Activated T-helper 17 cell treated with anti-CD3 and anti-CD28 coated beads, Interleukin-2, amount 50 U/mL, for 72 hours (primary cell): ENCODE measurements around the gene FAM3D. TPM values are rescaled to one million over a fixed set of nuclear protein-coding genes. Genes with fewer than 3 reads are reported as not detected.

ENCODE experiments used
- ATAC-seq: fragments of 150-1000 bp; cut with Tn5 transposase; replicated peaks from 2 replicates; pipeline ENCODE4 v1.10.0; 2021; ENCODE audit warnings: mild to moderate bottlenecking, moderate library complexity
- H3K27ac Mint-ChIP-seq: one replicate; pipeline ENCODE4 v1.8.0; 2022; ENCODE audit warnings: mixed read lengths
- H3K27me3 Mint-ChIP-seq: one replicate; pipeline ENCODE4 v1.8.0; 2022; ENCODE audit warnings: mixed read lengths
- H3K36me3 Mint-ChIP-seq: one replicate; pipeline ENCODE4 v1.8.0; 2022; ENCODE audit warnings: low read depth, mild to moderate bottlenecking, mixed read lengths
- H3K4me1 Mint-ChIP-seq: one replicate; pipeline ENCODE4 v1.8.0; 2022; ENCODE audit warnings: mixed read lengths
- H3K4me3 Mint-ChIP-seq: one replicate; pipeline ENCODE4 v1.8.0; 2022; ENCODE audit warnings: mild to moderate bottlenecking, mixed read lengths
- H3K9me3 Mint-ChIP-seq: one replicate; pipeline ENCODE4 v1.8.0; 2022; ENCODE audit warnings: mixed read lengths
- total RNA-seq, 2 donors: library from RNA; stranded (reverse); gene quantifications; one replicate each; pipeline ENCODE4 v1.2.3, GENCODE V29; 2022

FAM3D gene
- total RNA-seq, 2 donors from 2014 or later: not detected

DNA sequence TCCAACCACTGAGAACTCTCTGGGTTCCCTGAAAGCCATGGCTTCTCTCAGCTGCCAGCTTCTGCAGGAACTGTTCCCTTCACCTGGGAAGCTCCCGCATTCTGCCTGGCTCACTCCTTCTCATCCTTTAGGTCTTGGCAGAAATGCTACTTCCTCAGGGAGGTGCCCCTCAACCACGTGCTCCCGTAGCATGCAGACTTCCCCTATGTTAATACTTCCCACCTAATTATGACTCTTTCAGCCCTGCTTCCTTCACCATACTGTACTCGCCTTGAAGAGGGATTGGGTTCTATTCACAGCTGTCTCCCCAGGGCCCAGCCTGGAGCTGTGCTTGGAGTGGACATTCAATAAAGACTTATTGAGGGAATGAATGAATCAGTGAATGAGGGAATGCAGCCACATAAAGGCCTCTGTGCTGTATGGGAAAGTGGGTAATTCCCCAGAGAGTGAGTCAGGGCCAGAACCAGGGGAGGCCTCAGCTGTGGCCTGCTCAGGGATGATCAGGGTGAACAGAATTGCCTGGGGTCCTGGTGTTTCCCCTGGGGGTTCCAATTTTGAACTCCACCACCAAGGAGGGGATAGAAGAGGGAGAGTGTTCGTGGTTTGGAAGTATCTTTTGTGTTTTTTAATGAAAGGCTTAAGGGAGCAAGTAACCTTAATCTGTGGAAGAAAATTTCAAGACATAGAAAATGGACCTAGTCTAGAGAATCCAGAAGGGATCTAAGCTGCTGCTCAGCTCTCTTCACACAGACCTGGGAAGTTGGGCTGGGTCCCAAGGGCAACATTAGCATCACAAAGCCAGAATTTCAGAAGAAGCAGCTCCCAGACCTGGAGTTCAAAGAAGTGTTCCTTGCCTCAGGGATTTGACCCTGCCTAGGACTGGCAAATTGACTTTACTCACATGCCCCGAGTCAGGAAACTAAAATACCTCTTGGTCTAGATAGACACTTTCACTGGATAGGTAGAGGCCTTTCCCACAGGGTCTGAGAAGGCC, 74.8 kb downstream of the FAM3D start:
- H3K4me1 Mint-ChIP-seq: no peaks in the 10 kb centered on the region
- H3K9me3 Mint-ChIP-seq: no peaks in the 10 kb centered on the region
- peak; percentile 75 for ATAC-seq
- H3K4me3 Mint-ChIP-seq: no peak overlapping the region
- H3K27ac Mint-ChIP-seq: no peak overlapping the region
- peaks cover 11% of the 10 kb centered on the region for H3K27me3 Mint-ChIP-seq
- no peaks in the 10 kb centered on the region for H3K36me3 Mint-ChIP-seq

DNA sequence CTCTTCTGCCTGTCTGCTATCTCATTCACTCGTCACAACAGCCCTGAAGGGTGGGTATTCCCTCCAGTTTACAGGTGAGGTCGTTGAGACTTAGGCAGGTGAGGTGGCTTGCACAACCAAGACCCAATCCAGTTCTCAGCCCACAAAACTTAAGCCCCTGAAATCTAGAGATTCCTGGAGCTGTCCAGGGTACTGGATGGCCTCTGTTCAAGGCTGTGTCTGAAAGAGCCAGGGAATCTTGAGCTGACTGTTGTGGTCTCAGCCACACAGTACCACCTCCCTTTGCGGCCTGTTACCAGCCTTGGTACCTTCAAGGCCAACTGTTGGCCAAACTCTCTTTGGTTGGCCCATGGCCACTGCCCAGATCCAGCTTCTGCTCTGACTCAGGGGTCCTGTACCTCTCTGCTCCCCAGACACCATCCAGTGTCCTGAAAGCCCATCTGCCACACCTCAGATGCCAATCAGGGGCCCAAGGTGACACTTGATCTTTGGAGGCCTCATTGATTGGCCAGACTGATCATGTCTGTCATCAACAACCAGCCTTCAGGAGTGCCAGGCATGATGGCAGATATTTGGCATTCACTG, 78.5 kb downstream of the FAM3D start:
- Mint-ChIP-seq H3K4me1 (peaks cover 10% of the 10 kb centered on the region), H3K36me3 (no peaks in the 10 kb centered on the region), H3K27ac (no peak overlapping the region), H3K27me3 (peaks cover 34% of the 10 kb centered on the region), H3K9me3 (no peaks in the 10 kb centered on the region), H3K4me3 (no peak overlapping the region)
- no peak for ATAC-seq

GRCh38 chr3:58586776-58587192, 79.8 kb downstream of the FAM3D start:
- no peaks in the 10 kb centered on the region for H3K36me3 Mint-ChIP-seq
- no peak overlapping the region for H3K27ac Mint-ChIP-seq
- H3K27me3 Mint-ChIP-seq: peaks cover 34% of the 10 kb centered on the region
- H3K4me1 Mint-ChIP-seq: peaks cover 10% of the 10 kb centered on the region
- no peak overlapping the region for H3K4me3 Mint-ChIP-seq
- no peak for ATAC-seq
- H3K9me3 Mint-ChIP-seq: no peaks in the 10 kb centered on the region

GRCh38 chr3:58585994-58586393, 80.6 kb downstream of the FAM3D start:
- Mint-ChIP-seq H3K4me3 (peak overlapping the region; percentile 88), H3K27ac (no peak overlapping the region), H3K4me1 (peaks cover 10% of the 10 kb centered on the region), H3K27me3 (peaks cover 37% of the 10 kb centered on the region), H3K36me3 (no peaks in the 10 kb centered on the region), H3K9me3 (no peaks in the 10 kb centered on the region)
- no peak for ATAC-seq

DNA sequence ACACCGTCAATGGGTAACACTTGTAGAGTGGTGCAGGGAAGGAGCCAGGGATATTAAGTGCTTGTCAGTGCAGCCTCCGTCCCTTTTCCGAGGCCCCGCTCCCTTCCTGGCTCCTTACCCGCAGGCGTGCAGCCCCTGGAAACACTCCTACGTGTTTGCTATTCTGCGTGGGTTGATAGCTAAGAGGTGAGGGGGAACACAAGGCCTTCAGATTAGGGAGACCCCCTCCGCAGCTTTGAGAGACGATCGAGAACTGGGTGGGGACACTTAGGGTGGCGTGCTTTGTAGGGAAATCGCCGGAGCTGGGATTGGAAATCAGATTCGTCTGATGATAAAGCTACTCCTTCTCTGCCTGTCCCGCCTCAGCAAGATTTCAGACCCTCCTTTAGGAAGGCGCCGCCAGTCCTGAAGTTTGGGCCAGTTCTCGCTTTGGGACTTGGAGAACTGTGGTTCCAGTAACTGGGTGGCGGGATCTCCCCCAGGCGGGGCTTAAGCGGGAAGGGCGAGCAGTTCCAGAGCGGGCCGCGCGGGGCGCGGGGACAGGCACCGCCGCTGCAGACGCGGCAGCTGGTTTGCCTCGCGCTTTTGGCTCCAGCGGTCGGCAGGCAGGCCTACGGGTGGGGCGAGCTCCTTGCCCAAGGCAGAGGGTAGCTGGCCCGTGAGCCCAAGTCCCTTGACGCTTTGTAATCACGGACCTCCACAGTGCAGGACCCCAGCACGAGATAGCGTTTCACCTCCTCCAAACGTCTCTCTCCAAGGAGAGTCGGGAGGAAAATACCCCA, 81.4 kb downstream of the FAM3D start:
- Mint-ChIP-seq H3K36me3 (no peaks in the 10 kb centered on the region), H3K4me1 (peaks cover 10% of the 10 kb centered on the region), H3K27ac (no peak overlapping the region), H3K4me3 (peak overlapping the region; percentile 88), H3K27me3 (peaks cover 36% of the 10 kb centered on the region), H3K9me3 (no peaks in the 10 kb centered on the region)
- peak; percentile 93 for ATAC-seq

- H3K4me3 Mint-ChIP-seq: peak overlapping the region; percentile 88
- H3K27me3 Mint-ChIP-seq: peaks cover 34% of the 10 kb centered on the region
- no peak overlapping the region for H3K27ac Mint-ChIP-seq
- H3K4me1 Mint-ChIP-seq: peaks cover 10% of the 10 kb centered on the region
- H3K9me3 Mint-ChIP-seq: no peaks in the 10 kb centered on the region
- peak; percentile 20 for ATAC-seq
- H3K36me3 Mint-ChIP-seq: no peaks in the 10 kb centered on the region
Observed at GRCh38 chr3:58584690-58585004, 81.9 kb downstream of the FAM3D start.

Other genes starting within 250 kb of the FAM3D start
- gene PDHB, start 232.9 kb downstream of the FAM3D start, total RNA-seq: 10 to 100 TPM; 37.1 to 66.6 TPM
- gene KCTD6, start 174.7 kb downstream of the FAM3D start, total RNA-seq: 1 to 10 TPM; 4.9 to 5.2 TPM
- not detected for gene ACOX2, start 129.6 kb downstream of the FAM3D start, total RNA-seq
- not detected for gene FAM107A, start 89.4 kb downstream of the FAM3D start, total RNA-seq